Right renal cortex interstitium (tissue), 3 donors: Measurements from ENCODE around the gene TFG. TPM values are rescaled to one million over a fixed set of nuclear protein-coding genes. Genes with fewer than 3 reads are reported as not detected.

Source experiments
- DNase-seq, 3 donors: peaks; one replicate each; pipeline ENCODE4 v3.0.0-alpha.2; 2013; ENCODE audit warnings: low read depth in 3 of 3, low spot score in 2 of 3
- polyA plus RNA-seq, 3 donors: library from polyadenylated mRNA; unstranded; fragments of 120-200 nt; gene quantifications; one replicate each; pipeline ENCODE4 v1.2.1, GENCODE V29; 2013; ENCODE audit not compliant: insufficient read length in 3 of 3

Gene TFG
- polyA plus RNA-seq, 3 donors = 139 to 144 (median 141) TPM

- DNase-seq = no peak
These were observed 5.4 kb upstream of the TFG start for GRCh38 chr3:100703865-100704264.

- DNase-seq = no peak
These were observed 2.9 kb upstream of the TFG start for GRCh38 chr3:100706365-100706764.

- no peak for DNase-seq
These were observed 678 bp upstream of the TFG start for GRCh38 chr3:100708644-100708988.

DNA sequence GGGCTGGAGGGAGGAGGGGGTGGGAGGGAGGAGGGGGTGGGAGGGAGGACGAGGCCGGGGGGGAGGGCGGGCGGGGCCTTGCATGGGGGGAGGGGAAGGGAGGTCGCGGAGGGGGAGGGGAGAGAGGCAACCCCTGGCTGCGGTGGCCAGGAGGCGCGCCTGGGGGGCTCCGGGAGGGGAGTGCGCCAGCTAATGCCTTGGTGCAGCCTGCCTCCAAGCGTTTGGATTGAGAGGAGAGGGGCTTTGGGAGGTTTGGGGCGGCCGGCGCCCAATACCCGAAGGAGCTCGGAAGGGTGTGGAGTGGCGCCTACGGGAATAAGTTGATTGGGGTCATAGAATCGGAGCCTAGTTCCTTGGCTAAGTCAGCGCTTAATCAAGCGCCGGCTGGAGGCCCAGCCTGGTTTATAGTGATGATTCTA, 557 bp downstream of the TFG start:
- DNase-seq = peak; percentile 31 to 50 (median 32)

DNA sequence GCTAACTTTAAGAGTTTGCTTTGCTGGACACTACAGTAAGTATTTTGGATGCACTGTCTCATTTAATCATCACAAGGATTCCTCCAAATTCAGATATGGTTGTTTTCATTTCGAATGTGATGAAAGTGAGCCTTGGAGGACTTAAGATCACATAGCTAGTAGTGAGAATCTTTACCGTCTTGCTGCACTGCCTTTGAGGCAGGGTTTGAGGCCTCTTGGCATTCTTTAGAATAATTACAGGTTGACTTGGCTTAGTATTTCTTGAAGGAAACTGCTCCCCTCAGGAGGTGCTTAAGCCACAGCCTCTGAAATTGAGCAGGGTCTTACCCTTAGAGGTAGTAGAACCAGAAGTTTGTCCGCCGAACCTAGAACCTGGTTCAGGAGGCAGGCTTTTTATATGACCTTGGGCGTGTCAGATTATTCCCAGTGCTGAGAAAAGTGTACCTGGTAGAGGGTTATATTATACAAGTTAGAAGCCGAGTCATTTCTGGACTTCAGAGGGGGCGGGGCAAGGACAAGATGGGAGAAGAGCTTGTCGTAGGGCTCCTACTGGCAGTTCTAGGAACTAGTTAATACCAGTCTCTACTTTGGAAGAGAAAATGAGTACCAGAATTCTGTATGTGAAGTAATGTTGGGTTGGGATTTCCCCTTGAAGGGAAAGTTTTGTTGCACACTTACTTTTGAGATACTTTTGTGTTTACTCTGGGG, 1.1 kb downstream of the TFG start:
- DNase-seq = peak in 2 of 3 donors; percentile 3 to 9

GRCh38 chr3:100715176-100715575, 5.9 kb downstream of the TFG start:
- no peak for DNase-seq

- no peak for DNase-seq
These were observed 7.8 kb downstream of the TFG start for GRCh38 chr3:100717063-100717462.

GRCh38 chr3:100717637-100718487, 8.6 kb downstream of the TFG start:
- no peak for DNase-seq

GRCh38 chr3:100719136-100719535, 9.8 kb downstream of the TFG start:
- no peak for DNase-seq

- no peak for DNase-seq
These were observed 11.1 kb downstream of the TFG start for GRCh38 chr3:100720426-100720825.

DNA sequence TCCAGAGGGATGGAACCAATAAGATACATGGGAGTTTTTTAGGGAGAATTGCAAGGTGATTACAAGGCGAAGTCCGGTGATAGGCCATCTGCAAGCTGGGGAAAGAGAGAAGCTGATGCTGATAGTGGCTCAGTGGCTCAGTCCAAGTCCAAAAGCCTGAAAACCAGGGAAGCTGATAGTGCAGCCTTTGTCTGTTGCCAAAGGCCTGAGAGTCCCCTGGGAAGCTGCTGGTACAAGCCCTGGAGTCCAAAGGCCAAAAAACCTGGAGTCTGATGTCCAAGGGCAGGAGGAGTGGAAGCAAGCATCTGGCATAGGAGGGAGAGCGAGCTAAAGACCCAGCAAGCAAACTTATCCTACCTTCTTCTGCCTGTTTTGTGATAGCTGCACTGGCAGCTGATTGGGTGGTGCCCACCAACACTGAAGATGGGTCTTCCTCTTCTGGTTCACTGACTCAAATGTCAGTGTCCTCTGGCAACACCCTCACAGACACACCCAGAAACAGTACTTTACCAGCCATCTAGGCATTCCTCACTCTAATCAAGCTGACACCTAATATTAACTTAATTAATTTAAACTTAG, 16.7 kb downstream of the TFG start:
- no peak for DNase-seq

- DNase-seq = no peak
These were observed 17.4 kb downstream of the TFG start for GRCh38 chr3:100726706-100727105.

- DNase-seq = no peak
These were observed 21.2 kb downstream of the TFG start for GRCh38 chr3:100730524-100730923.

DNA sequence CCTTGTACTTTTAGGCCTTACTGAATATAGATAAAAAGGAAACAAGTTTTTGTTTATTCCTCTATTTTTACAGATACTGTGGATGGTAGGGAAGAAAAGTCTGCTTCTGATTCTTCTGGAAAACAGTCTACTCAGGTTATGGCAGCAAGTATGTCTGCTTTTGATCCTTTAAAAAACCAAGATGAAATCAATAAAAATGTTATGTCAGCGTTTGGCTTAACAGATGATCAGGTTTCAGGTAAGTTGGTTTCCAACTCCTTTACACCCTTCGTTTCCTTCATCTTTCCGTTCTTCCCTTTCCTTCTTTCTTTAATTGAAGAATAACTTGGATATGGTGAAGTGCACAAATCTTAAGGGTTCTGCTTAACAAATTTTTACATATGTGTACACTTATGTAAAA, 23.1 kb downstream of the TFG start:
- DNase-seq = no peak

- no peak for DNase-seq
These were observed 28.0 kb downstream of the TFG start for GRCh38 chr3:100737334-100737733.

DNA sequence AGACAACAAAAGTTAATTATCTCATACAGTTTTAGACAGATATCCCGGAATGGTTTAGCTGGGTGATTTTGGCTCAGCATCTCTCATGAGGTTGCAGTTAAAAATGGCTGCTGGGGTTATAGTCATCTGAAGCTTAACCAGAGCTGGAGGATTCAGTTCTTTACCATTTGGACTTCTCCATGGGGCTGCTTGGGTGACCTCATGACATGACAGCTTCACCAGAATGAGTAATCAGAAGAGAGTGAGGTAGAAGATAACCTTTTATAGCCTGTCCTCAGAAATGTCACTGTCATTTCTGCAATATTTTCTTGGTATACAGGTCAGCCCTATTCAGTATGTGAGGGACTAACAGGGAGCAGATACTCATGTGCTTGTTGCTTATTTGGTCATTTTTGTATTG, 30.9 kb downstream of the TFG start:
- no peak for DNase-seq

GRCh38 chr3:100743535-100743934, 34.2 kb downstream of the TFG start:
- DNase-seq = no peak

- no peak for DNase-seq
These were observed 35.4 kb downstream of the TFG start for GRCh38 chr3:100744671-100745070.

- DNase-seq = no peak
These were observed 36.3 kb downstream of the TFG start for GRCh38 chr3:100745617-100746016.

DNA sequence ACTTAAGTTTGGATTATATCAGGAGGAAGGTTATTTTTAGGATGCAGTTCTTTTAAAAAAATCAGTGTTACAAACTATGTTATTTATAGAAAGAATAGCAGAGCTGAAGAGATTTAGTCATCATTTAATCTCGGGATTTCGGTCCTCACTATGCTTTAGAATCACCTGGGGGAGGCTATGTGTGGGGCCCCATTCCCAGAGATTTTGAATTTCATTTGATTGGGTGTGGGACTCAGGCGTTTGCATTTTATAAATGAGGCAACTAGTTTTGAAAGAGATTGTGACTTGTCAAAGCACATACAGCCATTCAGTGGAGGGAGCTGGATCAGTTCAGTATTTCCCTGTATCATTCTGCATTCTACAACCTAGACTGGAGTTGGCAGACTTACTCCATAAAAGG, 36.8 kb downstream of the TFG start:
- DNase-seq = no peak

DNA sequence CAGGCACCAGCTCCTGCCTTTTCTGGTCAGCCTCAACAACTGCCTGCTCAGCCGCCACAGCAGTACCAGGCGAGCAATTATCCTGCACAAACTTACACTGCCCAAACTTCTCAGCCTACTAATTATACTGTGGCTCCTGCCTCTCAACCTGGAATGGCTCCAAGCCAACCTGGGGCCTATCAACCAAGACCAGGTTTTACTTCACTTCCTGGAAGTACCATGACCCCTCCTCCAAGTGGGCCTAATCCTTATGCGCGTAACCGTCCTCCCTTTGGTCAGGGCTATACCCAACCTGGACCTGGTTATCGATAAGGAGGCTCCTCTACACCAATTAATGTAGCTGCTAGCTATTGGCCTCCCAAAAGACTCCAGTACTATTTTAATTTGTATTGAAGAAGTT, 38.9 kb downstream of the TFG start:
- no peak for DNase-seq

GRCh38 chr3:100748967-100749366, 39.7 kb downstream of the TFG start:
- no peak for DNase-seq
